MCF 10A (cell line): Measurements from ENCODE around the gene NGFR. TPM values are rescaled to one million over a fixed set of nuclear protein-coding genes. Genes with fewer than 3 reads are reported as not detected.
A peak's percentile ranks its signal among the peaks of the same experiment; 100 is the strongest.
"Not testable (repeated sequence)": the region's sequence is repeated elsewhere in the genome, so short reads cannot be mapped to it uniquely, and the experiment has no call there.

Experiments
- BruUV-seq: library from RNA; stranded (reverse); fragments of 400-500 nt; replicated peaks from 2 replicates; lab custom pipeline; 2021; lab: Mats Ljungman, UMichigan
- CTCF ChIA-PET: fragments of 300-600 bp; sonication (Branson Sonifier 250); formaldehyde crosslinking; extraction: SDS; loops from one replicate; lab custom pipeline; 2021; ENCODE audit warnings: antibody characterized with exemption, inconsistent platforms; lab: Yijun Ruan, JAX
- POLR2A ChIA-PET: fragments of 300-600, 350-650 bp; sonication (Branson Sonifier 250); formaldehyde crosslinking; extraction: SDS; loops from one replicate; lab custom pipeline; 2020; ENCODE audit warnings: antibody characterized with exemption, inconsistent platforms; lab: Yijun Ruan, JAX
- DNase-seq: peaks from one replicate; pipeline ENCODE4 v3.0.0-alpha.2; 2018; ENCODE audit not compliant: unreplicated experiment
- H3K27ac Mint-ChIP-seq: one replicate; pipeline ENCODE4 v1.8.0; 2022; ENCODE audit warnings: mild to moderate bottlenecking, low read depth, mixed read lengths; ENCODE audit not compliant: unreplicated experiment
- H3K27me3 Mint-ChIP-seq: one replicate; pipeline ENCODE4 v1.8.0; 2022; ENCODE audit warnings: mixed read lengths; ENCODE audit not compliant: insufficient read depth, unreplicated experiment
- H3K36me3 Mint-ChIP-seq: one replicate; pipeline ENCODE4 v1.8.0; 2022; ENCODE audit warnings: mild to moderate bottlenecking, moderate library complexity, mixed read lengths; ENCODE audit not compliant: insufficient read depth, unreplicated experiment
- H3K4me1 Mint-ChIP-seq: one replicate; pipeline ENCODE4 v1.8.0; 2022; ENCODE audit warnings: mixed read lengths; ENCODE audit not compliant: insufficient read depth, unreplicated experiment
- H3K4me3 Mint-ChIP-seq: one replicate; pipeline ENCODE4 v1.8.0; 2022; ENCODE audit warnings: mild to moderate bottlenecking, moderate library complexity, mixed read lengths; ENCODE audit not compliant: unreplicated experiment
- H3K9me3 Mint-ChIP-seq: one replicate; pipeline ENCODE4 v1.8.0; 2022; ENCODE audit warnings: mixed read lengths; ENCODE audit not compliant: unreplicated experiment
- intact Hi-C: fragments of 100-400 bp; cut with micrococcal nuclease; formaldehyde crosslinking; loops from 2 replicates; pipeline ENCODE4 v1.14.1; 2022
- total RNA-seq: library from RNA; stranded (reverse); gene quantifications from 2 replicates; pipeline ENCODE4 v1.2.3, GENCODE V29; 2022
- TF ChIP-seq, protein P1 (sequence below): fragments of 200-600 bp; IDR thresholded peaks from one replicate; pipeline ENCODE4 v1.8.0; 2022; ENCODE audit warnings: antibody characterized with exemption, mild to moderate bottlenecking; ENCODE audit not compliant: unreplicated experiment

NGFR gene
- total RNA-seq, 1 experiment from 2014 or later = 0.26 TPM

DNA sequence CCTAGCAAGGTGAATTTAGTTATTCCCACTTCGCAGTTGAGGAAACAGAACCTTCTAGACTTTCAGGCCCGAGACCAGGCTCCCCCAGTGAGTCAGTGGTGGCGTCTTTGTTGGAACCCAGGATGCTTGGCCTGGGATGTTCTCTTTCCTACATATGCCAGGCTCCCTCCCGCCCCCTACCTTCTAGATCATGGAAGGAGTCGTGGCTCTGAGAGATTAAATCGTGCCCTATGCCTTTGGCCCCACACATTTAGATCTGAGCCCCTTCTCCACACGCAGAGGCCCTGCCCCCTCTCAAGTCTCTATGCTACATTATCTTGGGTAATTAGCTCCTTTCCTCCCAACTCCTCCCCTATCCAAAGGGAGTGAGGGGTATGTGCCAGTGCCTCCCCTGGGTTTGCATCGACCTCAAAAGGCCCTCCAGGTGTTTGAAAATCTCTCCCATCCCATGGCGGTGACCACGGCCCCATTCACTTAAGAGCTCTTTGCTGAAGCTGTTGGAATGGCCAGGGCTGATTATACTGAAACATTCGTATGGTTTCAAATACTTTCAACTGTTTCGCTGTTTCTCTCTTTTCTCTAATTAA lies 3.0 kb downstream of the NGFR start:
- no peaks in the 10 kb centered on the region for H3K9me3 Mint-ChIP-seq
- H3K27ac Mint-ChIP-seq = no peak overlapping the region
- BruUV-seq = no TSS peak
- H3K4me1 Mint-ChIP-seq = peaks cover 24% of the 10 kb centered on the region
- TF ChIP-seq, protein P1, sequence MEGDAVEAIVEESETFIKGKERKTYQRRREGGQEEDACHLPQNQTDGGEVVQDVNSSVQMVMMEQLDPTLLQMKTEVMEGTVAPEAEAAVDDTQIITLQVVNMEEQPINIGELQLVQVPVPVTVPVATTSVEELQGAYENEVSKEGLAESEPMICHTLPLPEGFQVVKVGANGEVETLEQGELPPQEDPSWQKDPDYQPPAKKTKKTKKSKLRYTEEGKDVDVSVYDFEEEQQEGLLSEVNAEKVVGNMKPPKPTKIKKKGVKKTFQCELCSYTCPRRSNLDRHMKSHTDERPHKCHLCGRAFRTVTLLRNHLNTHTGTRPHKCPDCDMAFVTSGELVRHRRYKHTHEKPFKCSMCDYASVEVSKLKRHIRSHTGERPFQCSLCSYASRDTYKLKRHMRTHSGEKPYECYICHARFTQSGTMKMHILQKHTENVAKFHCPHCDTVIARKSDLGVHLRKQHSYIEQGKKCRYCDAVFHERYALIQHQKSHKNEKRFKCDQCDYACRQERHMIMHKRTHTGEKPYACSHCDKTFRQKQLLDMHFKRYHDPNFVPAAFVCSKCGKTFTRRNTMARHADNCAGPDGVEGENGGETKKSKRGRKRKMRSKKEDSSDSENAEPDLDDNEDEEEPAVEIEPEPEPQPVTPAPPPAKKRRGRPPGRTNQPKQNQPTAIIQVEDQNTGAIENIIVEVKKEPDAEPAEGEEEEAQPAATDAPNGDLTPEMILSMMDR = no peak
- ChIA-PET POLR2A (interaction anchor here (0.6 to 0.8 kb wide), 2 partner anchors 10 to 152 kb away, joined by 3 read pairs; no protein-coding TSS in a partner anchor), CTCF (interaction anchor here (0.6 to 5.5 kb wide), 4 partner anchors 12 to 68 kb away, joined by 3 to 58 read pairs (median 3); no protein-coding TSS in a partner anchor)
- H3K4me3 Mint-ChIP-seq = peak overlapping the region; percentile 58
- no peaks in the 10 kb centered on the region for H3K36me3 Mint-ChIP-seq
- H3K27me3 Mint-ChIP-seq = peaks cover 65% of the 10 kb centered on the region
- DNase-seq = no peak
- intact Hi-C loops = no loop called here

DNA sequence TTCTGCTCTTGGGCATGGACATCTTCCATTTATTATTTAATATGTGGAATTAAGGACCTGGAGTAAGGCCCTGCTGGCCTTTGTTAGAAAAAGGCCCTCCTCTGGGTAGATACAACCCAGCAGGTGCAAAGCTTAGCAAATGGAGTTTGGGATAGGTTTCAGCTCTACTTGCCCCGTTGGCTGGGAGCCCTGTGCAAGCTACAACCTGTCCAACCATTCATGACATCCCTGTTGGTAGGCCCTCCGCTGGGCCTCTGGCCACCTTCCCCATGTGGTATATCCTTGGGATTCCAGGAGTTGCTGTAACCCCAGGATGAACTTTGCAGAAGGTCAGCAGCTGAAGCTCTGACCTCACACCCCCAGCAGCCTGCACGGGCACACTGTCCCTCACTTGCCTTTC lies 6.4 kb downstream of the NGFR start:
- no peaks in the 10 kb centered on the region for H3K9me3 Mint-ChIP-seq
- TF ChIP-seq, protein P1 = no peak
- DNase-seq = peak; percentile 87
- H3K36me3 Mint-ChIP-seq = no peaks in the 10 kb centered on the region
- intact Hi-C loops = no loop called here
- no TSS peak for BruUV-seq
- no peak overlapping the region for H3K4me3 Mint-ChIP-seq
- H3K27me3 Mint-ChIP-seq = peaks cover 61% of the 10 kb centered on the region
- no peak overlapping the region for H3K27ac Mint-ChIP-seq
- ChIA-PET CTCF (interaction anchor here (0.5 to 2.0 kb wide), 7 partner anchors 22 to 222 kb away, joined by 3 to 20 read pairs (median 5); no protein-coding TSS in a partner anchor), POLR2A (interaction anchor here (0.6 to 1.9 kb wide), 7 partner anchors 10 to 385 kb away, joined by 3 to 10 read pairs (median 4); no protein-coding TSS in a partner anchor)
- H3K4me1 Mint-ChIP-seq = peaks cover 18% of the 10 kb centered on the region

GRCh38 chr17:49502254-49502653 lies 7.2 kb downstream of the NGFR start:
- CTCF ChIA-PET = interaction anchor here (1.1 to 2.0 kb wide), 3 partner anchors 21 to 67 kb away, joined by 3 to 20 read pairs (median 6); no protein-coding TSS in a partner anchor

DNA sequence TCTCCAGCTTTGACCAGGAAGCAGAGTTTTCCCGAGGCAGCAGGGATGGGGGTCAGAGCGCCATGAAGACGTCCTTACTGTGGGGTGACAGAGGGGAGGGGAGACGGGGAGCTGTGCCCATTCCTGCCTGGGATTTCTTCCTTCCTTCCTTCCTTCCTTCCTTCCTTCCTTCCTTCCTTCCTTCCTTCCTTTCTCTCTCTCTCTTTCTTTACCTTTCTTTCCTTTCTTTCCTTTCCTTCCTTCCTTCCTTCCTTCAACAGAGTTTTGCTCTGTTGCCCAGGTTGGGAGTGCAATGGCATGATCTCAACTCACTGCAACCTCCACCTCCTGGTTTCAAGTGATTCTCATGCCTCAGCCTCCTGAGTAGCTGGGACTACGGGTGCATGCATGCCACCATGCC lies 7.6 kb downstream of the NGFR start:
- ChIA-PET POLR2A (interaction anchor here (1.9 kb wide), 1 partner anchor 12 kb away, joined by 6 read pairs; no protein-coding TSS in a partner anchor), CTCF (interaction anchor here (1.1 to 2.0 kb wide), 2 partner anchors 53 to 67 kb away, joined by 3 to 20 read pairs; no protein-coding TSS in a partner anchor)
- BruUV-seq, H3K36me3 Mint-ChIP-seq, H3K27ac Mint-ChIP-seq, intact Hi-C loops, H3K4me3 Mint-ChIP-seq, DNase-seq, H3K9me3 Mint-ChIP-seq: not testable (repeated sequence)
- Mint-ChIP-seq H3K4me1 (peaks cover 11% of the 10 kb centered on the region), H3K27me3 (peaks cover 50% of the 10 kb centered on the region)

More at GRCh38 chr17:49502254-49502653, 7.2 kb downstream of the NGFR start:
- intact Hi-C loops = no loop called here
- BruUV-seq = no TSS peak
- Mint-ChIP-seq H3K4me1 (peaks cover 15% of the 10 kb centered on the region), H3K27me3 (peaks cover 54% of the 10 kb centered on the region), H3K36me3 (no peaks in the 10 kb centered on the region), H3K27ac (no peak overlapping the region), H3K4me3 (no peak overlapping the region), H3K9me3 (no peaks in the 10 kb centered on the region)
- POLR2A ChIA-PET = interaction anchor here (0.8 to 1.9 kb wide), 3 partner anchors 9 to 386 kb away, joined by 3 to 6 read pairs (median 6); no protein-coding TSS in a partner anchor
- DNase-seq = no peak
- TF ChIP-seq, protein P1 = no peak
